ENCODE data around the gene ST13. TPM values are rescaled to one million over a fixed set of nuclear protein-coding genes. Genes with fewer than 3 reads are reported as not detected.
"Not testable (repeated sequence)": the region's sequence is repeated elsewhere in the genome, so short reads cannot be mapped to it uniquely, and the experiment has no call there.

ST13 gene
- total and polyA plus RNA-seq, 2 experiments from 2014 or later = 159 to 238 TPM

DNA sequence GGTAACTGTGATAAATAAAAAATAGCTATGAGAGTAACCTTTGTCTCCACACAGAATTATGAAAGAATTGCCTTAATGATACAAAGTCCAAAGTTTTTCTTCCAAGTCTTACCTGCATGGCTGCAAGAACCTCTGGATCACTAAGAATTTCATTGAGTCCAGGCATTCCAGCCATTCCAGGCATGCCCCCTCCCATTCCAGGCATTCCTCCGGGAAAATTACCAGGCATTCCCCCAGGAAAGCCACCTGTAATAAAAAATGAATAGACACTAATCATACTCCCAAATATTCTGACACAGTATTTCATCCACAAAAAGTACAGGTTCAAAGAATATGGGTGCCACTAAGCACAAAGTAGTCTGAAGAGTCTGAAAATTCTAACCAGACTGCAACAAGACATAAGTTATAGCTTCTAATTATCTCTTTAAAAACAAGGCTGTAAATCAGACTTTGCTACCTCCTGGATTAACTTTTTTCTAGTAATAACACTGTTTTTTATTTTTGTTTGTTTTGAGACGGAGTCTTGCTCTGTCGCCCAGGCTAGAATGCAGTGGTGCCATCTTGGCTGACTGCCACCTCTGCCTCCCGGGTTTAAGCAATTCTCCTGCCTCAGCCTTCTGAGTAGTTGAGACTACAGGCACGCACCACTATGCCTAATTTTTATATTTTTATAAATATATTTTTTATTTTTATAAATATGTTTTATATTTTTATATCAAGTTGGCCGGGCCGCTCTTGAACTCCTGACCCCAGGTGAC is 29.3 kb downstream of the ST13 start:
- H3K27me3 Mint-ChIP-seq (ENCODE audit: insufficient read depth, low read depth, poor library complexity) = no peaks in the 10 kb centered on the region
- peak; percentile 74 for ATAC-seq
- H3K36me3 Mint-ChIP-seq (ENCODE audit: low read depth) = peaks cover 65% of the 10 kb centered on the region
- Histone ChIP-seq H4K20me1 (replicated peaks; ENCODE audit: insufficient read depth) (no peaks in the 10 kb centered on the region), H3K79me2 (replicated peaks; ENCODE audit: insufficient read depth) (no peaks in the 10 kb centered on the region), H3K36me3 (ENCODE audit: insufficient read depth) (peaks cover 23% of the 10 kb centered on the region; the same call in 1 of the 2 replicates), H3F3A (replicated peaks; ENCODE audit: low read depth) (no peaks in the 10 kb centered on the region; the same call in 1 of the 2 replicates), H2AFZ (no peak overlapping the region), H3K27me3 (ENCODE audit: insufficient read depth) (no peaks in the 10 kb centered on the region), H3K4me2 (peak overlapping the region; percentile 37), H3K27ac (ENCODE audit: low read depth) (peak overlapping the region; percentile 96), H3K9me2 (ENCODE audit: insufficient read depth) (no peaks in the 10 kb centered on the region), H3K4me3 (peak overlapping the region; percentile 11), H3K4me1 (ENCODE audit: insufficient read depth) (peaks cover 19% of the 10 kb centered on the region)
- H3K4me3 Mint-ChIP-seq = peak overlapping the region; percentile 47
- TF ChIP-seq CREB1 (CRISPR knock-in tag; IDR thresholded peaks at IDR 0.05; ENCODE audit: low read depth) = peak; percentile 29; the same call in 1 of the 2 replicates
- TF ChIP-seq EZH2 (IDR thresholded peaks at IDR 0.05; ENCODE audit: low read depth, unreplicated experiment) = no peak
- peak; percentile 71 for DNase-seq (ENCODE audit: low spot score)
- H3K9me3 Mint-ChIP-seq = no peaks in the 10 kb centered on the region
- peaks cover 25% of the 10 kb centered on the region; the same call in 2 of the 3 replicates for H3K4me1 Mint-ChIP-seq
- H3K27ac Mint-ChIP-seq = peak overlapping the region; percentile 96

DNA sequence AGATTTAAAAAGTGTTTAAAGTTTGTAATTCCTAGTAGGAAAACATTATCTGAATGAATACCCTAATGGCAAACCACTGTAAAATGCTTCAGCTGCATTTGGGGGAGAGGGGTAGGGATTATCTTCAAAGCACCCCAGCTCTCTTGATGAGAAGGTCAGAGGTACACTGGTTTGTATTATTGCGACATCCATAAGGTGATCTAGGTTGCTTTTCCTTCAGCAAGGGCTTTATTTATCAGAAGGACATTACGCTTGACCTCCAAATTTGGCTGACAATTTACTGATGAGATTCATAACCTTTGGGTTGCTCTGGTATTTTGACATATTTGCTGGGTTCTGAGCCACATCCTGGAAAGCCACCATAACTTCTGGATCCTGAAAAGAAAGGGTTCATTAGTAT is 30.1 kb downstream of the ST13 start:
- Mint-ChIP-seq H3K27ac (peak overlapping the region; percentile 96), H3K36me3 (ENCODE audit: low read depth) (peaks cover 61% of the 10 kb centered on the region), H3K4me1 (peaks cover 25% of the 10 kb centered on the region; the same call in 2 of the 3 replicates), H3K4me3 (peak overlapping the region; percentile 47)
- Histone ChIP-seq H3K4me1 (ENCODE audit: insufficient read depth) (peaks cover 19% of the 10 kb centered on the region), H3K4me2 (peak overlapping the region; percentile 37), H3K27ac (ENCODE audit: low read depth) (peak overlapping the region; percentile 96), H3K4me3 (peak overlapping the region; percentile 11; the same call in 1 of the 2 replicates), H3K36me3 (ENCODE audit: insufficient read depth) (peaks cover 20% of the 10 kb centered on the region; the same call in 1 of the 2 replicates)
- not testable (repeated sequence) for H3K9me3 Mint-ChIP-seq; H4K20me1 ChIP-seq (replicated peaks; ENCODE audit: insufficient read depth); H2AFZ ChIP-seq; H3K27me3 Mint-ChIP-seq (ENCODE audit: insufficient read depth, low read depth, poor library complexity); H3K27me3 ChIP-seq (ENCODE audit: insufficient read depth); ATAC-seq; H3F3A ChIP-seq (replicated peaks; ENCODE audit: low read depth); DNase-seq (ENCODE audit: low spot score); H3K79me2 ChIP-seq (replicated peaks; ENCODE audit: insufficient read depth); H3K9me2 ChIP-seq (ENCODE audit: insufficient read depth)

DNA sequence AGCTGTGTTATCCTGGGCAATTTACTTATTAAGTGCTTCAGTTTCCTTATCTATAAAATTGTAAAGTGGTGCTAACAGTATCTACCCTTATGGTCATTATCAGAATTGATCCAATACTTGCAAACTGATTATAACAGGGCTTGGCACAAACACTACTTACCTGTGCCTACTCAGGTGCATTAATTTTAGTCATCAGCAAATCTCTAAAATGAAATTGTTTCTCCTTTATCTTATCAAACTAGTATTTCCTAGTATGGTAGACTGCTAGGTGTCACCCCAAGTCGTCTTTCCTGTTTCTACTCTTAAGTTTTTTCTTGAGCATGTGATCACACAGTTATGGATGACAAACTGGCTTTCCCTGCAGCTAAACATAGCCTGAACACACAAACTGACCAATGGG is 33.0 kb downstream of the ST13 start:
- H3K27ac Mint-ChIP-seq = no peak overlapping the region
- H3K36me3 Mint-ChIP-seq (ENCODE audit: low read depth) = peaks cover 41% of the 10 kb centered on the region
- H3K4me1 Mint-ChIP-seq = peaks cover 35% of the 10 kb centered on the region
- TF ChIP-seq, protein P1, sequence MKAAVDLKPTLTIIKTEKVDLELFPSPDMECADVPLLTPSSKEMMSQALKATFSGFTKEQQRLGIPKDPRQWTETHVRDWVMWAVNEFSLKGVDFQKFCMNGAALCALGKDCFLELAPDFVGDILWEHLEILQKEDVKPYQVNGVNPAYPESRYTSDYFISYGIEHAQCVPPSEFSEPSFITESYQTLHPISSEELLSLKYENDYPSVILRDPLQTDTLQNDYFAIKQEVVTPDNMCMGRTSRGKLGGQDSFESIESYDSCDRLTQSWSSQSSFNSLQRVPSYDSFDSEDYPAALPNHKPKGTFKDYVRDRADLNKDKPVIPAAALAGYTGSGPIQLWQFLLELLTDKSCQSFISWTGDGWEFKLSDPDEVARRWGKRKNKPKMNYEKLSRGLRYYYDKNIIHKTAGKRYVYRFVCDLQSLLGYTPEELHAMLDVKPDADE (IDR thresholded peaks at IDR 0.05) = no peak
- no peak for TF ChIP-seq POLR2AphosphoS5 (IDR thresholded peaks at IDR 0.05; ENCODE audit: low read depth)
- no peak for TF ChIP-seq STAT1 (IDR thresholded peaks at IDR 0.05; ENCODE audit: unreplicated experiment)
- TF ChIP-seq, protein P2, sequence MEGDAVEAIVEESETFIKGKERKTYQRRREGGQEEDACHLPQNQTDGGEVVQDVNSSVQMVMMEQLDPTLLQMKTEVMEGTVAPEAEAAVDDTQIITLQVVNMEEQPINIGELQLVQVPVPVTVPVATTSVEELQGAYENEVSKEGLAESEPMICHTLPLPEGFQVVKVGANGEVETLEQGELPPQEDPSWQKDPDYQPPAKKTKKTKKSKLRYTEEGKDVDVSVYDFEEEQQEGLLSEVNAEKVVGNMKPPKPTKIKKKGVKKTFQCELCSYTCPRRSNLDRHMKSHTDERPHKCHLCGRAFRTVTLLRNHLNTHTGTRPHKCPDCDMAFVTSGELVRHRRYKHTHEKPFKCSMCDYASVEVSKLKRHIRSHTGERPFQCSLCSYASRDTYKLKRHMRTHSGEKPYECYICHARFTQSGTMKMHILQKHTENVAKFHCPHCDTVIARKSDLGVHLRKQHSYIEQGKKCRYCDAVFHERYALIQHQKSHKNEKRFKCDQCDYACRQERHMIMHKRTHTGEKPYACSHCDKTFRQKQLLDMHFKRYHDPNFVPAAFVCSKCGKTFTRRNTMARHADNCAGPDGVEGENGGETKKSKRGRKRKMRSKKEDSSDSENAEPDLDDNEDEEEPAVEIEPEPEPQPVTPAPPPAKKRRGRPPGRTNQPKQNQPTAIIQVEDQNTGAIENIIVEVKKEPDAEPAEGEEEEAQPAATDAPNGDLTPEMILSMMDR (conservative IDR thresholded peaks at IDR 0.05; ENCODE audit: low read depth in 2 of 2) = no peak
- TF ChIP-seq CREB1 (CRISPR knock-in tag; IDR thresholded peaks at IDR 0.05; ENCODE audit: low read depth) = no peak

More for the DNA sequence above, 33.0 kb downstream of the ST13 start:
- Mint-ChIP-seq H3K27me3 (ENCODE audit: insufficient read depth, low read depth, poor library complexity) (no peaks in the 10 kb centered on the region), H3K9me3 (no peaks in the 10 kb centered on the region), H3K4me3 (no peak overlapping the region)
- H3K27ac ChIP-seq (ENCODE audit: low read depth) = peak overlapping the region; percentile 17
- peaks cover 13% of the 10 kb centered on the region for H3F3A ChIP-seq (replicated peaks; ENCODE audit: low read depth)
- H3K27me3 ChIP-seq (ENCODE audit: insufficient read depth) = no peaks in the 10 kb centered on the region
- peaks cover 33% of the 10 kb centered on the region for H3K4me1 ChIP-seq (ENCODE audit: insufficient read depth)
- ATAC-seq (no peak), DNase-seq (ENCODE audit: low spot score) (no peak)
- no peak overlapping the region for H3K4me3 ChIP-seq
- H3K4me2 ChIP-seq = no peak overlapping the region
- no peak overlapping the region for H2AFZ ChIP-seq
- H4K20me1 ChIP-seq (replicated peaks; ENCODE audit: insufficient read depth) = peaks cover 1% of the 10 kb centered on the region; the same call in 1 of the 2 replicates
- no peaks in the 10 kb centered on the region for H3K9me2 ChIP-seq (ENCODE audit: insufficient read depth)
- H3K36me3 ChIP-seq (ENCODE audit: insufficient read depth) = 0 out of 2 replicates have a peak, but pooled peaks cover 8% of the 10 kb centered on the region
- H3K79me2 ChIP-seq (replicated peaks; ENCODE audit: insufficient read depth) = peaks cover 6% of the 10 kb centered on the region
